ENCODE data around the gene DUSP6. TPM values are rescaled to one million over a fixed set of nuclear protein-coding genes. Genes with fewer than 3 reads are reported as not detected.

DUSP6 gene
- total and polyA plus RNA-seq, 2 of the 8 experiments (the other 6 are each of a cell fraction or from before 2014, with no cell fraction given) = 99.3 to 179 TPM

GRCh38 chr12:89350260-89350629, 2.1 kb downstream of the DUSP6 start (continued):
- 0 out of 2 replicates have a peak, but pooled peaks have one; percentile 29 for TF ChIP-seq CHD1 (IDR thresholded peaks at IDR 0.05; ENCODE audit: low read depth, low read length)
- 0 out of 4 replicates have a peak, but pooled peaks have one; percentile 32 to 70 for TF ChIP-seq SIN3A (conservative IDR thresholded peaks at IDR 0.05 in 1 of 2, IDR thresholded peaks at IDR 0.05 in 1 of 2; ENCODE audit: low read depth in 1 of 2, low read length in 2 of 2)
- TF ChIP-seq TEAD4 (IDR thresholded peaks at IDR 0.05; ENCODE audit: low read depth, low read length) = 0 out of 2 replicates have a peak, but pooled peaks have one; percentile 53
- TF ChIP-seq HDAC2 (IDR thresholded peaks at IDR 0.05; ENCODE audit: borderline replicate concordance in 1 of 2, low read depth in 2 of 2, low read length in 2 of 2) = peak in 1 of 2 experiments; percentile 67; a peak in 1 of 4 replicates
- no peak for TF ChIP-seq NRF1 (IDR thresholded peaks at IDR 0.05; ENCODE audit: low read depth, low read length)
- no peak for TF ChIP-seq KDM1A (IDR thresholded peaks at IDR 0.05; ENCODE audit: borderline replicate concordance, low read length)
- TF ChIP-seq SP1 (IDR thresholded peaks at IDR 0.05; ENCODE audit: low read depth, low read length) = peak; percentile 35; the same call in 1 of the 2 replicates
- TF ChIP-seq, protein P1, sequence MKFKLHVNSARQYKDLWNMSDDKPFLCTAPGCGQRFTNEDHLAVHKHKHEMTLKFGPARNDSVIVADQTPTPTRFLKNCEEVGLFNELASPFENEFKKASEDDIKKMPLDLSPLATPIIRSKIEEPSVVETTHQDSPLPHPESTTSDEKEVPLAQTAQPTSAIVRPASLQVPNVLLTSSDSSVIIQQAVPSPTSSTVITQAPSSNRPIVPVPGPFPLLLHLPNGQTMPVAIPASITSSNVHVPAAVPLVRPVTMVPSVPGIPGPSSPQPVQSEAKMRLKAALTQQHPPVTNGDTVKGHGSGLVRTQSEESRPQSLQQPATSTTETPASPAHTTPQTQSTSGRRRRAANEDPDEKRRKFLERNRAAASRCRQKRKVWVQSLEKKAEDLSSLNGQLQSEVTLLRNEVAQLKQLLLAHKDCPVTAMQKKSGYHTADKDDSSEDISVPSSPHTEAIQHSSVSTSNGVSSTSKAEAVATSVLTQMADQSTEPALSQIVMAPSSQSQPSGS (IDR thresholded peaks at IDR 0.05; ENCODE audit: low read length) = no peak
- no peak for TF ChIP-seq KDM5A (IDR thresholded peaks at IDR 0.05; ENCODE audit: low read length)
- peak; percentile 76; the same call in 1 of the 2 replicates for TF ChIP-seq POU5F1 (IDR thresholded peaks at IDR 0.05; ENCODE audit: low read depth, low read length)
